NCI-H526 (cell line): Measurements from ENCODE around the gene PIH1D1.
A peak's percentile ranks its signal among the peaks of the same experiment; 100 is the strongest.
"Not testable (repeated sequence)": the region's sequence is repeated elsewhere in the genome, so short reads cannot be mapped to it uniquely, and the experiment has no call there.

Source experiments
- DNase-seq, 2 experiments: peaks; one replicate each; lab custom pipeline; 2025; lab: John Stamatoyannopoulos, UW

PIH1D1 gene

DNA sequence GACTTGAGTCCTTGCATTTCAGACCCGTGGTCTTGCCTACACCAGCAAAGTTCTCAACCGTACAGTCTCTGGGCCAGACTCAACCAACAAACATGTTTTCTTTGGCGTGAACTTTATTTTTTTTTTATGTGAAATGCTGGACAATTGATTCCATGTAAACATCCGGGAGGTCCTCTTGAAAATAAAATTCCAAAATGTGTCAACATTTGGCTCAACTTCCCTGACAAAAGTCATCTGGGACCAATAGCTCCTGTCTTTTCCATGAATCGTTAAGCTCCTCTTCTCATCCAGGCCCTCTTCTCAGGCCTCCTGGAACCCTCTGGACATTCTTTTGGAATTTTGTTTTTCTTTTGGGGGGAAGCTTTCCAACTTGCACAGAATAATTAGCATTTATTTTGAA is 4.2 kb upstream of the PIH1D1 start:
- no peak for DNase-seq

DNA sequence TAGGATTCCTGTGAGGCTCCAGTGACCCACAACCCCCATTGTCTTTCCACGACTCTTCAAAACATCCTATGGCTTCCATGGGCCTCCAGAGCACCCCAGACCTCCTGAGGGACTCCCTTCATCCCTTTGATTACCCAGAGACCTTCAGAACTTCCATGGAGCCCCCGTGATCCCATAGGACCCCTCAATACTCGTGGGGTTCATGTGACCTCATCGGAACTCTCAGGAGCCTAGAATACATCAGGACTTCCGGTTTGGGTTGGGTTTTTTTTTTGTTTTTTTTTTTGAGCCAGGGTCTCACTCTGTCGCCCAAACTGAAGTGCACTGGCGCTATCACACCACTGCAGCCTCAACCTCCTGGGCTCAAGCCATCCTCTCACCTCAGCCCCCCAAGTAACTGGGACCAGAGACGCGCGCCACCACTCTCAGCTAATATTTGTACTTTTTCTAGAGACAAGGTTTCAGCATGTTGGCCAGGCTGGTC is 2.2 kb upstream of the PIH1D1 start:
- DNase-seq, result no peak

DNA sequence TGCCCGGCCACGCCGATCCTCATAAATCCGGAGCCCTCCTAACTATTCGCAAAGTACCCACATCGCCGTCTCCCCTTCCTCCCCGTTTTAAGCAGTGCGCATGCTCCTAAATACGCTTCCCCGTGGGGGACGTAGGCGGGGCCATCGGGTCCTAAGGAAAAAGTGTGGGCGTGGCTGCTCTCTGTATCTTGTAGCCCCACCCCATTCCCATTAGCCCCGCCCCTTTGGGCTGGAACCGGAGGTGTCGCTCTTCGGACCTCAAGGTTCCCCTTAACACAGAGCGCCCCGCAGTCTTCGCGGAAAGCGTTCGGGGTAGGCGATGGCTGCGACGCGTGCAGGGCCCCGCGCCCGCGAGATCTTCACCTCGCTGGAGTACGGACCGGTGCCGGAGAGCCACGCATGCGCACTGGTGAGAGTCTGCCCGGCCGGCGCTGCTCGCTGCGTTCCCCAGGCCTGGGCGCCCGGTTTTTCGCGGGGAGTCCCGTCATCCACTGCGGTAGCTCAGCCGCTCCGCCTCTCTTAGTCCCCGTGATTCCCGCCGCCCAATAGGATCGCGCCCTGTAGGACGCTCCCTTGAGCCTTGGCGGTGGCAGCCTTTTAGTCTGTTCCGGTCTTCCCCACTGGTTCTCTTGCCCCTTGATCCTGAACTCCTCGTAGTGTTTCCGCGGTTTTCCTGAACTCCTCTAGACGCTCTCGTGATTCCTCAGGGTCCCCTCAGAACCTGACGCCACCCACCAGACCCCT is 1.6 kb upstream of the PIH1D1 start, which contains the start of gene ALDH16A1:
TSS of gene ALDH16A1 (plus strand) at position 213 of the 744 bp plus-strand sequence. CDS start at position 320, 107 bp downstream.
- DNase-seq, result peak; percentile 95 to 99

DNA sequence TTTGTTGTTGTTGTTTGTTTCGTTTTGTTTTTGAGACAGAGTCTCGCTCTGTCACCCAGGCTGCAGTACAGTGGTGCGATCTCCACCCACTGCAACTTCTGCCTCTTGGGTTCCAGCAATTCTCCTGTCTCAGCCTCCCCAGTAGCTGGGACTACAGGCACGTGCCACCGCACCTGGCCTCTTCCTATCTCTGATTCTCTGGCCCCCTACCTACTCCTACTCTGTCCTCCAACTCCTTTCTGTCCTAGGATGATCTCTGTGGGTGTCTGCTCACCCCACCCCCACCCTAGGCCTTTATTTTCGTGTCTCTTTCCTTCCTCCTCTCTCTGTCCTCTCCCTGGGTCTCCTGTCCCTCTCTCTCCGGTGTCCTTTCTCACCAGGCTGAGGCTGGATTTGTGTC is 1.2 kb downstream of the PIH1D1 start:
- no peak for DNase-seq

DNA sequence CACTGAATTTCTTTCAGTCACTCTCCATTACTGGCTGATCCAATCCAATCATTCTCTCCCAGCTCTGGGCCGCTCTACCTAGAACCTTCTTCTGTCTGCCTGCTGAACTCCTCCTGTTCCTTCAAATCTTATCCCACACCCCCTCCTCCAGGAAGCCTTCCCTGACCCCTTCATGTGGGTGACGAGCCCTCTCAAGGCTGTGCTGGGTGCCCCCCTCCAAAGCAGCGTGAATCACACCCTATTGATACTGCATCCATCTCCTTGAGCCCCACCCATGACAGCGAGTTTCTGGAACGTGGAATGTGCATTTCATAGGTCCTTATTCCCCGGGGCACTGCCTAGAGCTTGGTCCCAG is 3.2 kb downstream of the PIH1D1 start:
- DNase-seq, result no peak

DNA sequence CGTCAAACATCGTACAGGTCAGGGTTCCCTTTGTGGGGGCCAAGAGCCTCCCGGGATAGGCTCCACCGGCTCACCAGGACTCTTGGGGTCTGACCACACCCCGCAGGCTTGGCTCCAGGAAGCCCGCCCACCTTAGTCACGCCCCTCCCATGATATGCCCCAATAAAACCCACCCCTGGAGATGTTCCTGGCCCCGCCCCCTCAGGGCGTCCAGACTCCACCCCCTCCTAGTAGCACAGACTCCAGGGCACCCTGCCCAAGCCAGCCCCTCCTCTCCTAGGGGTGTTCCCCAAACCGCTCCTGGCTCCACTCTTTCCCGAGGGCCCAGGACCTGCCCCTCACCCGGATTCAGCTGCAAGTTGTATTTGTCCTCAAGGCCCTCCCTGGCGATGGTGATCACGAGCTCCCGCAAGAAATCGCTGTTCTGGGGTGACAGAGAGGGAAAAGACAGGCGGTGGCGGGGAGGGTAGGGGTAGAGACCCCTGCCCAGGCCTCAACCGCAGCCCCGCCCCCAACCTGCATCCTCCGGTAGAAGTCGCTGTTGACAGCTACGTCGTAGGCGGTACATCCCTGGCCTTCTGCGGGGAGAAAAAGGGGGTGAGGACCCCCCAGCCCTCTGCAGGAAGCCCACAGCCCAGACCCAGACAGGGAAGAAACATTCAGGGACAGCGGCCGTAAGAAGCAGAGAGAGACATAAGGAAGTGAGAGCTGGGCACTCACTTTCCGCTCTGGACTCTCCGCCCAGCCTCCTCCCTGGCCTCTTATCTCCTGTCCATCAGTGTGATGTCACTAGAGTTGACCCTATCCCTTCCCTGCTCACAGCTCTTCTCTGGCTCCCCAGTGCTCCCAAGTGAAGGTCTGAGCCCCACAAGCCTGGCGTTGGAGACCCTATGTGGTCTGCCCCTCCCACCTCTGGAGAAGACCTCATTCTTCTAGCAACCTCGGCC is 3.9 kb downstream of the PIH1D1 start:
- peak in 1 of 2 experiments; percentile 53 for DNase-seq

DNA sequence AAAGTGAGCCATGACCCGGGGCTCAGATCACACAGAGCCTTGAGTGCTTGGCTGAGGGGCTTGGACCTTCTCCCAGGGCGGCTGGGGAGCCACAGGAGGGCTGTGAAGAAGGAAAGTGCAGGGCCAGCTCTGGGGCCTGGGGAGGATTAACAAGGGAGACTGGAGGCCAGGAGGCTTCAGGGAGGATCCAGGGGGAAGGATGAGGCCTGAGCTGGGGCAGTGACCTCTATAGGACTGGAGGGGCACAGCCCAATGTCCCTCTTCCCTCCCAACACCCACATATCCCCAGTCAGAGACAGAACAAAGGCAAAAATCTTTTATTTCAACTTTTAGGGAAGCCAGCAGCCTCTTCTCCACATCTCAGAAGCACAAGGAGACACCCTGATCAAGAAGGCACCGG is 5.6 kb downstream of the PIH1D1 start:
- DNase-seq, result no peak

DNA sequence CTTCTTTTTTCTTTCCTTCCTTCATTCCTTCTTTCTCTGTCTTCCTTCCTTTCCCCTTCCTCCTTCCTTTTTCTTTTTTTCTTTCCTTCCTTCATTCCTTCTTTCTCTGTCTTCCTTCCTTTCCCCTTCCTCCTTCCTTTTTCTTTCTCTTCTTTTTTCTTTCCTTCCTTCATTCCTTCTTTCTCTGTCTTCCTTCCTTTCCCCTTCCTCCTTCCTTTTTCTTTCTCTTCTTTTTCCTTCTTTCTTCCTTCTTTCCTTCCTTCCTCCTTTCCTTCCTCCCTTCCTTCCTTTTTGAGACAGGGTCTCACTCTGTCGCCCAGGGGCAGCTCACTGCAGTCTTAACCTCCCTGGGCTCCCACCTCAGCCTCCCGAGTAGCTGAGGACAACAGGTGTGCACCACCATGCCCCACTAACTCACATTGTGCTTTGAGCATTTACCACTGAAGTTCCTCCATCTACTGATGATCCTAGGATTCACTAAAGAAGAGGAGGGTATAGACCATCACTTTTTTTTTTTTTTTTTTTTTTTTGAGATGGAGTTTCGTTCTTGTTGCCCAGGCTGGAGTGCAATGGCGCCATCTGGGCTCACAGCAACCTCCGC is 7.4 kb downstream of the PIH1D1 start:
- not testable (repeated sequence) for DNase-seq

DNA sequence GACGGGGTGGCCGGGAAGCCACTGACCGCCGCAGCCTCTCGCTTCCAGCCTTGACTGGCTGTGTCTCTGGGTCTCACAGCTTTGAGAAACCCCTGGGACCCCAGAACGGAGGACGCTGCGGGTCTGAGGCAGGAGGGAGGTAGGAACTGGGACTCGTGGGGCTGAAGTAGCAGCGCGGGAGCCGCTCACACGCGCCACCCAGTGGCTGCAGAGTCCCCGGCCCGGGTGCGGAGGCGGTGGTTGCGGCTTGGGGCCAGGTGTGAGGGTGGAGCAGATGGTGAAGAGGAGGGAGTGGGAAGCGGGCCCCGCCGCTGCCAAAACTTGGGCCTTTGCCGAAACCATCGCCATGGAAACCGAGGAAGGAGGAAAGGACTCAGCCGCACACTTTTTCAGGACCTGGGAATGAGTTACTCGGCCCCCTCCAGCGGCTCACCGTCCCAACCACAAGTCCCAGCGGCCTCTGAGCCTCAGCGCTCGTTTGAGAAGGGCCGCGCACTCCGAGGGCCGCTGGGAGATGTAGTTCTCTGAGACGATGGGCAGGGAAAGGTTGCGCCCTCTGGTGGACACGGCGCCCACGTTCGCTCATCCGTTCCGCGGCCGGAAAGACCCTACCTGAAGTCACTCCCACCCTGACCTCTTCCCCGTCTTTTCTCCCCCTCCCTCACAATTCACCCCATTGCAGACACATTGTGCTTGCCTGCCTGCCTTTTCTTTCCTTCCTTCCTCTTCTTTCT is 8.1 kb downstream of the PIH1D1 start:
- peak; percentile 88 to 96 for DNase-seq

DNA sequence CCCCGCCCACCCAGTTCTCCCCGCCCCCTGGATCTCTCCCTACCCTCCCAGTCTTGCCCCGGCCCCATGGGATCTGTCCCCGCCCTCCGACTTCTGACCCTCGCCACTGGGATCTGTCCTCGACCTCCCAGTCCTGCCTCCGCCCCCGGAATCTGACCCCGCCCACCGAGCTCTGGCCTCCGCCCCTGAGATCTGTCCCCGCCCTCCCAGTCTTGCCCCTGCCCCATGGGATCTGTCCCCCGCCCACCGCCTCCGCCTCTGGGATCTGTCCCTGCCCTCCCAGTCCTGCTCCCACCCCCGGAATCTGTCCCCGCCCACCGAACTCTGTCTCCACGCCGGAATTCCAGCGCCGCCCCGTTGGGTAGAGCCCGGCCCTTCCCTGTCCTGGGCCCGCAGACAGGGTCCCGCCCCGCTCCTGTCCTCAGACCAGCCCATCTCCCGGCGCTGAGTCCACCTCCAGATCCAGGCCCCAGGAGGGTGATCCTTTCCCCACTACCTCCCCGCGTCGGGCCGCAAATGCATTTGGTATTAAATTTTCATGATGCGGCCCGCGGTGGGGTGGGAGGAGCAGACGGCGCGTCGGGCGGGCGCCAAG is 8.7 kb downstream of the PIH1D1 start:
- DNase-seq, result peak; percentile 62 to 89

DNA sequence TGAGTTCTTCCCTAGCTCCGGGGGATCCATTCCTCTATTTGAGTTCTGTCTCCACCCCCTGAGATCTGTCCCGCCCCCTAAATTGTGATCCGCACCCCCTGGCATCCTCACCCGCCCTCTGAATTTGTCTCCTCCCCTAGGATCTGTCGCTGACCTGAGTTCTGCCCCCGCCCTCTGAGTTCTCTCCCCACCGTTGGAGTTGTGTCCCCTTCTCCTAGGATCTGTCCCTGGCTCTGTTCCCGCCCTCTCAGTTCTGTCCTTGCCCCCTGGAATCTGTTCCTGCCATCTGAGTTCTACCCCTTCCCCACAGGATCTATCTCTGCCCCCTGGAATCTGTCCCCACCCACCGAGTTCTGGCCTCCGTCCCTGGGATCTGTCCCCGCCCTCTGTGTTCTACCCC is 9.3 kb downstream of the PIH1D1 start:
- DNase-seq, result no peak

DNA sequence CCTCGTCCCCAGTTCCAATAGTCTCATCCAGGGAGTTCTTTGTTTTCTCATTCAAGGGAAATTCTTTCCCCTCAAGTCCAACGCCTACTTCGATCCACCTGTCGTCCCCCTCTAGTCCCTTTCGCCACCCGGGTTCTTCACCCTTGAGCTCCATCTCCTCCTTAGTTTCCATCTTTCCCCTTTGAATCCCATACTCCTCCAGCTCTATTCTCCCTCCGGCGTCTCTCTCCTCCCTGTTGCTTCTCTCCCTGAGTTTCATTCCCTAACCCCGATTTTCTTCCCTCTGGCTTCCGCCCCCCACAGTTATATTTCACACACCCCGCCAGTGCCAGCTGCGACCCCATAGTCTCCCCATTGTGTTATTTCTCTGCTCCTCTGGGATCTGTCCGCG is 9.7 kb downstream of the PIH1D1 start:
- DNase-seq, result no peak

DNA sequence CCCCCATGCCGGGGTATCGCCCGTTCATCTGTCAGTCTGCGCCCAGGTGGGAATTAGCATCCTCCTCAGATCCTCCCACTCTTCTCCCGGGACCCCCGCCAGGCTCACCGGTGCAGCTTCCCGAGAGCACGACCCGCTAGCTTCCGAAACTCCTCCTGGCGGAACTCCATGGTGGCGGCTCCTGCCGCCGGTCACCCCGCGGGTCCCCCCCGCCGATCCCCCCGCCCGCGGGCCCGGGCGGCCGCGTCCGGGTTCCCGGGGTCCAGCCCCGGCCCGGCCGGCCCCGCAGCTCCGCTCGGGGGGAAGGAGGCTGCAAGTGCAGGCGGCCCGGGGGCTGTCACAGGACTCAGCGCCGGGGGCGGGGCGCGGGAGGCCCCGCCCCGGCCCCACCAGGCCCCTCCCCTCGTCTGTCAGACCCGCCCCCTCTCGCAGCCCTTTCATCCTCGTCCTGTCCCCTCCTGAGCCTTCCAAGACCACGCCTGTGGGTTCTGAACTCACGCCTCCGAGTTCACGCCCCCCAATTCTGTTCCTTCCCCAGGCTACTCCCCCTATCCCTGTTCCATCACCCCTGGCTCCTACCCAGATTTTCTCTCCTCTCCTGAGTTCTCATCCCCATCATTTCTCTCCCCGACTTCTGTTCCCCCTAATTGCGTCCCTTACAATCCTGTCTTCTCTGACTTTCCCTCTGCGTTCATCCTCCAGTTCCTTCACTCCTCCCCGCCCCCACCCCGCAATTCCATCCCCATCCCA is 10.2 kb downstream of the PIH1D1 start, which contains the start of gene SLC17A7:
TSS of gene SLC17A7 (minus strand) at position 318 of the 750 bp plus-strand sequence. CDS start at position 170, 148 bp downstream.
- peak in 1 of 2 experiments; percentile 34 for DNase-seq

DNA sequence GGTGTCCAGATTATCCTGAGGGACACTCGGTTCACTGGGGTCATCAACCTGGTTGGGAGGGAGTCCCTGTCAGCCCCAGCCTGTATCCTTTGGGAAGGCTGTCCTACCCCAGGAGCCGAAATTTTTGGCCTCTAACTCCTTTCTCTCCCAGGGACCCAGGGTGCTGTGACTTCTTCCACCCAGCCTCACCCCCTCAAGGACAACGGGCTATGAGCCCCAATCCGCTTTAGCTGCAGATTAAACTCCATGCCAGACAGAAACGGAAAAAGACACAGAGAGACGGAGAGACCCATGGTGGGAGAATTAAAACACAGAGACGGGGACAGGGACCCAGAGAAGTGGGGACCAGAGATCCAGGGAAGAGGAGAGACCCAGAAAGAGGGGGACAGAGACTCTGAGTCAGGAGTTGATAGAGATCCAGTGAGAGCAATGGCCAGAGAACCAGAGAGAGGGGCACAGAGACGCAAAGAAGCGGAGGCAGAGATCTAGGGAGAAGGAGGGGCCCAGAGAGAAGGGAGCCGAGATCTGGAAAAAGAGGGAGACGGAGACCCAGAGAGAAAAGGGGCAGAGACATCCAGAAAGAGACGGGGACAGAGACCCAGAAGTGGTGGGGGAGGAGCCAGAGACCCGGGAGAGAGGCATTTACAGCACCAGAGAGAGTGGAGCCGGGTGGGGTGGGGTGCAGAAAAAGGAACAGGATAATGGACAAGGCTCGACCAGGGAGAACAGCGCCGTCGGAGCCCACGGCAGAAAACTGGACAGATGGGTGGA is 11.0 kb downstream of the PIH1D1 start:
- DNase-seq, result no peak

DNA sequence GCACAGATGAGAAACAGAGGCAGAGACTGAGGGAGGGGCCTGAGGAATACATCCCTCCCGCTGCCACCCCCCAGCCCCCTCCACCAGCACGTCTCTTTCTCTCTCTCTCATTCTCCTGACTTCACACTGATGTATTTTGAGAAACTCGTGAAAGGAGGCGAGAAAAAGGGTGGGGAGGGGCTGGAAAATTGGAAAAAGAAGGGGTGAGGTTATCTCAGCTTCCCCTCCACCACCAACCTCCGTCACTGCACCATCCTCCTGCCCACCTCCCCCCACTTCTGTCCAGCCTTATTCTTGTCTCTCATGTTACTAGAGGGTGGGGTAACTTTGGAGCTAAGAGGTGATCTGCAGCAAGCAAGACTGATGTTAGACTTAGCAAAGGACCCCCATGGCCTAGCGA is 11.8 kb downstream of the PIH1D1 start:
- no peak for DNase-seq

DNA sequence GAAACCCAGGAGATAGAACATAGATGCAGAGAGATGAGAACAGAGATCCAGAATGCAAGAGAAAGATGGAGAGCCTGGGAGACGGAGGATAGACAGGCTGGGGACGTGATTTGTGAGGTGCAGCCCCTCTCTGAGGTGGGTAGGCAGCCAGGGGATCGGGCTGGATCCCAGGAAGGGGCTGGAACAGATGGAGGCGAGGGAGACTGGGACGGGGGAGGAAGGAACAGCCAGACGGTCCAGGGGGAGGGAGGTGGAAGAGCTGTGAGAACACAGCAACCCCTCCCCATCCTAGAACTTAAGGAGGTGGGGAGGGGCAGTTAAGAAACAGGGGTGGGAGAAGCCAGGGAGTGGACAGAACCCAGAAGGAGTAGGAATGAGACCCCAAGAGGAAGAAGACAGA is 13.4 kb downstream of the PIH1D1 start:
- no peak for DNase-seq

DNA sequence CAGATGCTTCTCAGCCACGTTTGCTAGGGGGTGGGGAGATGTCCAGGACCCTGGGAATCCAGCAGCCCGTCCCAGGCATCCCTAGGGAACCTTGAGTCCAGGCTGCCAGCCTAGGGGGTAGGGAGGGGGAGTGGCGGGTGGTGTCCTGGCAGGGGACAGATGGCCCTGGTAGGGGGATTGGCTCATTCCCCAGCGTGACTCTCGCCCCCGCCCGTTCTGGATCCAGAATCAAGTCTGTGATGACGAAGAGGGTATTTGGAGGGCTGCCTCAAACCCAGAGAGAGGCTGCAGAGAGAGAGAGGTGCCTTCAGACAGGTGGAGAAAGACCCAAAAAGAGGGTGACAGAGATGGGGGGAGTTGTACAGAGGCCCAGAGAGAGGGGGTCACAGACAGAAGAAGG is 14.4 kb downstream of the PIH1D1 start:
- DNase-seq, result no peak

DNA sequence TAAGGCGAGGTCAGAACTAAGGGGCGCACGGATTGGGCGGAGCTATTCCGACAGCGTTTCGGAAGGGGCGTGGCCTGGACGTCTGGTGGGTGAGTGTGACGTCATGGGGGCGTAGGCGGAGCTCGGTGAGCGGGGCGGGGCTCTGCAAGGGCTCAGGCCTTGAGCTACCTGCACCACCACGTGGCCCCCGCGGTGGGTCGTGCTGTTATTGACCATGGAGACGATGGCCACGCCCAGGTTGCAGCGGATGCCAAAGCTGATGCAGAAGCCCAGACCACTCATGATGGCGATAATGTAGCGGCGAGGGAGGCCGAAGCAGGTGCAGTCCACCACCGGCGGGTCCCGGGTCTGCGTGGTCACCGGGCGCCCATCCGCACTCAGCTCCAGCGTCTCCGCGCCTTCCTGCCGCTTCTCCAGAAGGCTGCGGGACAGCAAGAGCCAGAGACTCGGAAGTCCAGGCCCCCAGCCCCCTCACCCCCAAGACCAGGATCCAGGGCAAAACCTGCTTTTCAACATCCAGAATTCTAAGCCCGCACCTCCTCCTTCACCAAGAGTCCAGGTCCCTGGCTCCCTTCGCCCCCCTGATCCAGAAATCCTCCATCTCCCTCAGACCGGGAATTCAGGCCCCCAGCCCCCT is 15.1 kb downstream of the PIH1D1 start:
- peak; percentile 28 to 77 for DNase-seq

DNA sequence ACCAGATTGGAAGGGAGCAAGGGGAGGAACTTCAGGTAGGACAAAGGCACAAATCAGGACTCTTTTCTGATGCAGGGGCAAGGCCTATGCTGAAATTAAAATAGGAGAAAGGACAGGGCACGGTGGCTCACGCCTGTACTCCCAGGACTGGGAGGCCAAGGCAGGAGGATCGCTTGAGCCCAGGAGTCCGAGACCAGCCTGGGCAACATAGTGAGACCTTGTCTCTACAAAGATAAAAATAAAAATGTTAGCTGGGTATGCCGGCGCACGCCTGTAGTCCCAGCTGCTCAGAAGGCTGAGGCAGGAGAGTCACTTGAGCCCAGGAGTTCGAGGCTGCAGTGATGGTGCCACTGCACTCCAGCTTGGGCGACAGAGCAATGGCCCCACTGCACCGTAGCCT is 15.9 kb downstream of the PIH1D1 start:
- no peak for DNase-seq
